Measurements from ENCODE around the gene DYNC1H1.

- TF ChIP-seq RAD21 (conservative IDR thresholded peaks at IDR 0.05) (no peak), CTCF (IDR thresholded peaks at IDR 0.05; ENCODE audit: poor library complexity, severe bottlenecking) (no peak), REST (IDR thresholded peaks at IDR 0.05; ENCODE audit: borderline replicate concordance) (no peak), SMC3 (conservative IDR thresholded peaks at IDR 0.05; ENCODE audit: poor library complexity) (no peak), EP300 (conservative IDR thresholded peaks at IDR 0.05; ENCODE audit: poor library complexity, severe bottlenecking) (no peak)
These were observed 65.6 kb downstream of the DYNC1H1 start for GRCh38 chr14:102029956-102030355.
